Neuron (in vitro differentiated cells): ENCODE data around the gene CHIC2.

Source experiments
- H2AFZ ChIP-seq: one replicate; pipeline ENCODE4 v1.6.1; 2013; ENCODE audit warnings: low read depth, mild to moderate bottlenecking, inconsistent platforms, low read length, moderate library complexity
- H3K27me3 ChIP-seq: one replicate; pipeline ENCODE4 v1.6.1; 2013; ENCODE audit warnings: low read length; ENCODE audit not compliant: insufficient read depth
- H3K36me3 ChIP-seq: one replicate; pipeline ENCODE4 v1.6.1; 2013; ENCODE audit warnings: low read length; ENCODE audit not compliant: insufficient read depth
- H3K4me1 ChIP-seq: one replicate; pipeline ENCODE4 v1.6.1; 2013; ENCODE audit warnings: low read length; ENCODE audit not compliant: insufficient read depth
- H3K4me3 ChIP-seq: 2 replicates; pipeline ENCODE4 v1.5.1; 2013; ENCODE audit warnings: mild to moderate bottlenecking, low read length, moderate library complexity
- H3K9me3 ChIP-seq: one replicate; pipeline ENCODE4 v1.6.1; 2013; ENCODE audit warnings: low read length

CHIC2 gene

GRCh38 chr4:54089875-54090274, 25.5 kb upstream of the CHIC2 start:
- Histone ChIP-seq H2AFZ (no peak overlapping the region), H3K4me3 (no peak overlapping the region), H3K36me3 (no peaks in the 10 kb centered on the region), H3K27me3 (peaks cover 82% of the 10 kb centered on the region), H3K4me1 (peaks cover 8% of the 10 kb centered on the region), H3K9me3 (peaks cover 4% of the 10 kb centered on the region)

- no peak overlapping the region for H2AFZ ChIP-seq
- H3K4me3 ChIP-seq: no peak overlapping the region
- H3K9me3 ChIP-seq: peaks cover 4% of the 10 kb centered on the region
- H3K4me1 ChIP-seq: no peaks in the 10 kb centered on the region
- no peaks in the 10 kb centered on the region for H3K36me3 ChIP-seq
- peaks cover 42% of the 10 kb centered on the region for H3K27me3 ChIP-seq
Measured at GRCh38 chr4:54085284-54085683, 20.9 kb upstream of the CHIC2 start.

GRCh38 chr4:54082168-54082567, 17.8 kb upstream of the CHIC2 start:
- H3K4me1 ChIP-seq: no peaks in the 10 kb centered on the region
- no peaks in the 10 kb centered on the region for H3K9me3 ChIP-seq
- H2AFZ ChIP-seq: no peak overlapping the region
- peaks cover 29% of the 10 kb centered on the region for H3K27me3 ChIP-seq
- H3K4me3 ChIP-seq: no peak overlapping the region
- H3K36me3 ChIP-seq: no peaks in the 10 kb centered on the region

GRCh38 chr4:54077812-54078211, 13.4 kb upstream of the CHIC2 start:
- H3K27me3 ChIP-seq: peaks cover 20% of the 10 kb centered on the region
- no peaks in the 10 kb centered on the region for H3K4me1 ChIP-seq
- no peak overlapping the region for H3K4me3 ChIP-seq
- no peak overlapping the region for H2AFZ ChIP-seq
- no peaks in the 10 kb centered on the region for H3K36me3 ChIP-seq
- no peaks in the 10 kb centered on the region for H3K9me3 ChIP-seq

- no peak overlapping the region for H2AFZ ChIP-seq
- H3K9me3 ChIP-seq: no peaks in the 10 kb centered on the region
- no peaks in the 10 kb centered on the region for H3K4me1 ChIP-seq
- no peak overlapping the region for H3K4me3 ChIP-seq
- no peaks in the 10 kb centered on the region for H3K36me3 ChIP-seq
- H3K27me3 ChIP-seq: peaks cover 15% of the 10 kb centered on the region
Measured at GRCh38 chr4:54076673-54077072, 12.3 kb upstream of the CHIC2 start.

GRCh38 chr4:54074381-54074780, 10.0 kb upstream of the CHIC2 start:
- peaks cover 22% of the 10 kb centered on the region for H3K27me3 ChIP-seq
- H3K4me1 ChIP-seq: no peaks in the 10 kb centered on the region
- H3K4me3 ChIP-seq: no peak overlapping the region
- H3K36me3 ChIP-seq: no peaks in the 10 kb centered on the region
- H3K9me3 ChIP-seq: no peaks in the 10 kb centered on the region
- H2AFZ ChIP-seq: no peak overlapping the region

- H3K27me3 ChIP-seq: peaks cover 25% of the 10 kb centered on the region
- H3K4me1 ChIP-seq: no peaks in the 10 kb centered on the region
- H3K4me3 ChIP-seq: no peak overlapping the region
- H3K9me3 ChIP-seq: no peaks in the 10 kb centered on the region
- no peaks in the 10 kb centered on the region for H3K36me3 ChIP-seq
- no peak overlapping the region for H2AFZ ChIP-seq
Measured at GRCh38 chr4:54073271-54073880, 9.0 kb upstream of the CHIC2 start.

GRCh38 chr4:54067166-54067565, 2.8 kb upstream of the CHIC2 start:
- Histone ChIP-seq H3K9me3 (no peaks in the 10 kb centered on the region), H3K27me3 (peaks cover 35% of the 10 kb centered on the region), H3K4me1 (peaks cover 15% of the 10 kb centered on the region), H3K36me3 (no peaks in the 10 kb centered on the region), H3K4me3 (no peak overlapping the region), H2AFZ (no peak overlapping the region)

GRCh38 chr4:54066718-54067129, 2.3 kb upstream of the CHIC2 start:
- H3K9me3 ChIP-seq: no peaks in the 10 kb centered on the region
- H2AFZ ChIP-seq: no peak overlapping the region
- peaks cover 16% of the 10 kb centered on the region for H3K4me1 ChIP-seq
- H3K4me3 ChIP-seq: no peak overlapping the region
- H3K27me3 ChIP-seq: peaks cover 35% of the 10 kb centered on the region
- H3K36me3 ChIP-seq: no peaks in the 10 kb centered on the region

- Histone ChIP-seq H3K9me3 (no peaks in the 10 kb centered on the region), H3K4me1 (peaks cover 23% of the 10 kb centered on the region), H2AFZ (no peak overlapping the region), H3K4me3 (no peak overlapping the region), H3K27me3 (peaks cover 33% of the 10 kb centered on the region), H3K36me3 (no peaks in the 10 kb centered on the region)
Measured at GRCh38 chr4:54066088-54066415, 1.6 kb upstream of the CHIC2 start.

GRCh38 chr4:54065282-54066087, 1.1 kb upstream of the CHIC2 start:
- Histone ChIP-seq H2AFZ (peak overlapping the region; percentile 92), H3K4me3 (peak overlapping the region; percentile 77), H3K27me3 (peaks cover 30% of the 10 kb centered on the region)

GRCh38 chr4:54063737-54064316, 578 bp downstream of the CHIC2 start:
- peak overlapping the region; percentile 92 for H2AFZ ChIP-seq
- H3K9me3 ChIP-seq: no peaks in the 10 kb centered on the region
- H3K27me3 ChIP-seq: peaks cover 28% of the 10 kb centered on the region
- H3K4me1 ChIP-seq: peaks cover 24% of the 10 kb centered on the region
- peak overlapping the region; percentile 77 for H3K4me3 ChIP-seq
- H3K36me3 ChIP-seq: no peaks in the 10 kb centered on the region

More at GRCh38 chr4:54065282-54066087, 1.1 kb upstream of the CHIC2 start:
- Histone ChIP-seq H3K36me3 (no peaks in the 10 kb centered on the region), H3K9me3 (no peaks in the 10 kb centered on the region), H3K4me1 (peaks cover 24% of the 10 kb centered on the region)

GRCh38 chr4:54063229-54063628, 1.2 kb downstream of the CHIC2 start:
- Histone ChIP-seq H2AFZ (no peak overlapping the region), H3K4me1 (peaks cover 24% of the 10 kb centered on the region), H3K9me3 (no peaks in the 10 kb centered on the region), H3K36me3 (no peaks in the 10 kb centered on the region), H3K27me3 (peaks cover 24% of the 10 kb centered on the region), H3K4me3 (peak overlapping the region; percentile 77)
